HG02870 (cell line): ENCODE results near the gene RXRA.
"Not testable (repeated sequence)": the region's sequence is repeated elsewhere in the genome, so short reads cannot be mapped to it uniquely, and the experiment has no call there.

ENCODE experiments used
- ATAC-seq: cut with Tn5 transposase; IDR thresholded peaks from one replicate; pipeline ENCODE4 v1.9.1; 2021; ENCODE audit warnings: mild to moderate bottlenecking, moderate library complexity; ENCODE audit not compliant: unreplicated experiment

The RXRA gene

GRCh38 chr9:134307674-134308638 is 18.3 kb upstream of the RXRA start:
- ATAC-seq, result no peak

- not testable (repeated sequence) for ATAC-seq
Measured at GRCh38 chr9:134308639-134309220, 17.5 kb upstream of the RXRA start.

GRCh38 chr9:134313470-134313869 is 12.8 kb upstream of the RXRA start:
- ATAC-seq, result no peak

- ATAC-seq, result no peak
Measured at GRCh38 chr9:134314039-134314949, 12.0 kb upstream of the RXRA start.

GRCh38 chr9:134314950-134315715 is 11.1 kb upstream of the RXRA start:
- no peak for ATAC-seq

GRCh38 chr9:134315716-134316448 is 10.4 kb upstream of the RXRA start:
- ATAC-seq, result no peak

- ATAC-seq, result no peak
Measured at GRCh38 chr9:134316449-134317160, 9.7 kb upstream of the RXRA start.

- no peak for ATAC-seq
Measured at GRCh38 chr9:134317400-134317789, 8.9 kb upstream of the RXRA start.

- no peak for ATAC-seq
Measured at GRCh38 chr9:134317790-134318414, 8.4 kb upstream of the RXRA start.

- ATAC-seq, result no peak
Measured at GRCh38 chr9:134318481-134318891, 7.8 kb upstream of the RXRA start.

- no peak for ATAC-seq
Measured at GRCh38 chr9:134318941-134319305, 7.3 kb upstream of the RXRA start.

GRCh38 chr9:134319306-134320125 is 6.7 kb upstream of the RXRA start:
- no peak for ATAC-seq

- ATAC-seq, result no peak
Measured at GRCh38 chr9:134320126-134320867, 6.0 kb upstream of the RXRA start.

- ATAC-seq, result no peak
Measured at GRCh38 chr9:134320868-134321471, 5.3 kb upstream of the RXRA start.

GRCh38 chr9:134321531-134321930 is 4.7 kb upstream of the RXRA start:
- ATAC-seq, result no peak

GRCh38 chr9:134321946-134322741 is 4.1 kb upstream of the RXRA start:
- ATAC-seq, result no peak
